Ishikawa (cell line): ENCODE measurements around the gene LEKR1.

Source experiments
- EGR1 ChIP-seq: IDR thresholded peaks from 2 replicates; pipeline ENCODE4 v1.6.1; 2012
- USF1 ChIP-seq: IDR thresholded peaks from 2 replicates; pipeline ENCODE4 v1.6.1; 2012

- TF ChIP-seq EGR1 (no peak), USF1 (no peak)
Measured at GRCh38 chr3:156788846-156789245, 37.3 kb upstream of the LEKR1 start.
